GM18507 (cell line): Measurements from ENCODE around the gene HTR3E.
"Not testable (repeated sequence)": the region's sequence is repeated elsewhere in the genome, so short reads cannot be mapped to it uniquely, and the experiment has no call there.

ENCODE experiments used
- DNase-seq: peaks from one replicate; pipeline ENCODE4 v3.0.0; 2011; ENCODE audit warnings: low read depth; ENCODE audit not compliant: insufficient read length; ENCODE audit errors: extremely low spot score
- FAIRE-seq: peaks from 2 replicates; lab custom pipeline; 2011; peaks lifted over from hg19 to GRCh38; lab: Jason Lieb, UNC

Gene HTR3E

GRCh38 chr3:184096811-184097383, at the start of gene HTR3E:
TSS of gene HTR3E (plus strand) at chr3:184097064. CDS start at chr3:184097530, 466 bp downstream.
- no peak for FAIRE-seq
- no peak for DNase-seq

GRCh38 chr3:184050217-184050847, 46.5 kb upstream of the HTR3E start:
- DNase-seq: no peak
- FAIRE-seq: no peak

GRCh38 chr3:184052767-184053166, 44.1 kb upstream of the HTR3E start, which contains the start of gene HTR3C:
TSS of gene HTR3C (plus strand) at chr3:184053047. CDS start at chr3:184053081, 34 bp downstream.
- FAIRE-seq: no peak
- DNase-seq: no peak

GRCh38 chr3:184058029-184058428, 38.8 kb upstream of the HTR3E start:
- DNase-seq (no peak), FAIRE-seq (no peak)

GRCh38 chr3:184059424-184059823, 37.4 kb upstream of the HTR3E start:
- FAIRE-seq: no peak

GRCh38 chr3:184062637-184063036, 34.2 kb upstream of the HTR3E start:
- DNase-seq: no peak
- FAIRE-seq: no peak

More at GRCh38 chr3:184059424-184059823, 37.4 kb upstream of the HTR3E start:
- no peak for DNase-seq

GRCh38 chr3:184066211-184066610, 30.7 kb upstream of the HTR3E start:
- no peak for DNase-seq

GRCh38 chr3:184067573-184068055, 29.2 kb upstream of the HTR3E start:
- FAIRE-seq: no peak

More at GRCh38 chr3:184066211-184066610, 30.7 kb upstream of the HTR3E start:
- no peak for FAIRE-seq

GRCh38 chr3:184068344-184068743, 28.5 kb upstream of the HTR3E start:
- FAIRE-seq (no peak), DNase-seq (no peak)

More at GRCh38 chr3:184067573-184068055, 29.2 kb upstream of the HTR3E start:
- no peak for DNase-seq

- FAIRE-seq: not testable (repeated sequence)
These were observed 25.7 kb upstream of the HTR3E start for GRCh38 chr3:184071142-184071541.

GRCh38 chr3:184073621-184074020, 23.2 kb upstream of the HTR3E start:
- FAIRE-seq (no peak), DNase-seq (no peak)

More at GRCh38 chr3:184071142-184071541, 25.7 kb upstream of the HTR3E start:
- DNase-seq: not testable (repeated sequence)

GRCh38 chr3:184075901-184076300, 21.0 kb upstream of the HTR3E start:
- DNase-seq (no peak), FAIRE-seq (no peak)

- DNase-seq (no peak), FAIRE-seq (no peak)
These were observed 19.0 kb upstream of the HTR3E start for GRCh38 chr3:184077881-184078280.

- no peak for DNase-seq
- FAIRE-seq: no peak
These were observed 18.0 kb upstream of the HTR3E start for GRCh38 chr3:184078851-184079250.

- DNase-seq: no peak
- FAIRE-seq: no peak
These were observed 15.6 kb upstream of the HTR3E start for GRCh38 chr3:184081116-184081830.

- no peak for DNase-seq
- no peak for FAIRE-seq
These were observed 14.8 kb upstream of the HTR3E start for GRCh38 chr3:184082034-184082433.

GRCh38 chr3:184082465-184082864, 14.4 kb upstream of the HTR3E start:
- DNase-seq (no peak), FAIRE-seq (no peak)

- FAIRE-seq (no peak), DNase-seq (no peak)
These were observed 11.4 kb upstream of the HTR3E start for GRCh38 chr3:184085389-184085852.

GRCh38 chr3:184092199-184092598, 4.7 kb upstream of the HTR3E start:
- no peak for FAIRE-seq
- DNase-seq: no peak

GRCh38 chr3:184097556-184097955, 692 bp downstream of the HTR3E start:
- no peak for DNase-seq
- no peak for FAIRE-seq
